GM12891 (cell line): ENCODE data around the gene CADM2.

Source experiments
- PAX5 ChIP-seq: IDR thresholded peaks from 2 replicates; pipeline ENCODE4 v1.6.1; 2011; ENCODE audit warnings: low read length, moderate library complexity, mild to moderate bottlenecking; ENCODE audit not compliant: insufficient read depth, severe bottlenecking
- POLR2A ChIP-seq: IDR thresholded peaks from 2 replicates; pipeline ENCODE4 v1.6.1; 2011; ENCODE audit warnings: low read depth, low read length, control low read depth
- POLR2AphosphoS5 ChIP-seq: IDR thresholded peaks from 2 replicates; pipeline ENCODE4 v1.6.1; 2011; ENCODE audit warnings: low read depth, low read length, control low read depth
- SPI1 ChIP-seq: IDR thresholded peaks from 2 replicates; pipeline ENCODE4 v1.6.1; 2011; ENCODE audit warnings: low read depth, low read length, control low read depth
- TAF1 ChIP-seq: IDR thresholded peaks from 2 replicates; pipeline ENCODE4 v1.6.1; 2011; ENCODE audit warnings: low read depth, low read length, control low read depth

DNA sequence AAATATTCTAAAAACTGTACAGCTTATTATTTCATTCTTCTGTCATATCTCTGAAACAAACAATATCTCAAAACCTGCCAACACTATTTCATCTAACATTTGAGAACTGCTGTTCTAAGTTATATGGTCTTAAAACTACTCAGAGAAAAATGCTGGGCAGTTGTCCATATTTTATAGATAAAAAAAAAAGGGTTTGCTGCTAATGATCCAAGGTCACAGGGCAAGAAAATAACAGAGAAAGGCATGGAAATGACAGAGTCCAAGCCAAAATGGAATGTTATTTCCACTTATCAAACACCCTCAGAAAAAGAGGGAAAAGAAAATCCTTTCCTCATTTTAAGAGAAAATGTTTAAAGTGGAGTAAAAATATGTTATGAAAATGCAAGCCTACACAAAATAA lies 313.1 kb downstream of the CADM2 start:
- TF ChIP-seq PAX5 = no peak
- no peak for TF ChIP-seq POLR2A
- TF ChIP-seq TAF1 = no peak
- no peak for TF ChIP-seq POLR2AphosphoS5
- TF ChIP-seq SPI1 = no peak
